Measurements from ENCODE around the gene OR4C46. TPM values are rescaled to one million over a fixed set of nuclear protein-coding genes. Genes with fewer than 3 reads are reported as not detected.
"Not testable (repeated sequence)": the region's sequence is repeated elsewhere in the genome, so short reads cannot be mapped to it uniquely, and the experiment has no call there.

The OR4C46 gene
- total and polyA plus RNA-seq, 2 experiments from 2014 or later, result not detected

GRCh38 chr11:54645606-54646005, 41.8 kb upstream of the OR4C46 start:
- not testable (repeated sequence) for H3K36me3 ChIP-seq (ENCODE audit: insufficient read depth); H3K9me2 ChIP-seq (ENCODE audit: insufficient read depth); H3K4me1 Mint-ChIP-seq; DNase-seq (ENCODE audit: low spot score); H3K4me3 ChIP-seq; H3K4me2 ChIP-seq; H3K27ac ChIP-seq (ENCODE audit: low read depth); H3K27ac Mint-ChIP-seq; H3K4me3 Mint-ChIP-seq; H3K79me2 ChIP-seq (replicated peaks; ENCODE audit: insufficient read depth); H3K27me3 ChIP-seq (ENCODE audit: insufficient read depth); H2AFZ ChIP-seq; H3K27me3 Mint-ChIP-seq (ENCODE audit: insufficient read depth, low read depth, poor library complexity); ATAC-seq; H4K20me1 ChIP-seq (replicated peaks; ENCODE audit: insufficient read depth); H3F3A ChIP-seq (replicated peaks; ENCODE audit: low read depth); H3K4me1 ChIP-seq (ENCODE audit: insufficient read depth)
- Mint-ChIP-seq H3K9me3 (peaks cover 83% of the 10 kb centered on the region), H3K36me3 (ENCODE audit: low read depth) (peaks cover 28% of the 10 kb centered on the region)

GRCh38 chr11:54561439-54561838, 42.4 kb downstream of the OR4C46 start:
- not testable (repeated sequence) for H3K4me1 ChIP-seq (ENCODE audit: insufficient read depth); H3F3A ChIP-seq (replicated peaks; ENCODE audit: low read depth); H3K4me3 Mint-ChIP-seq; H3K27me3 Mint-ChIP-seq (ENCODE audit: insufficient read depth, low read depth, poor library complexity); H3K4me2 ChIP-seq; H3K36me3 ChIP-seq (ENCODE audit: insufficient read depth); H3K9me2 ChIP-seq (ENCODE audit: insufficient read depth); H3K4me1 Mint-ChIP-seq; H3K27ac Mint-ChIP-seq; DNase-seq (ENCODE audit: low spot score); H3K27me3 ChIP-seq (ENCODE audit: insufficient read depth); H2AFZ ChIP-seq; ATAC-seq; H4K20me1 ChIP-seq (replicated peaks; ENCODE audit: insufficient read depth); H3K79me2 ChIP-seq (replicated peaks; ENCODE audit: insufficient read depth); H3K4me3 ChIP-seq; H3K27ac ChIP-seq (ENCODE audit: low read depth)
- Mint-ChIP-seq H3K9me3 (peaks cover 100% of the 10 kb centered on the region), H3K36me3 (ENCODE audit: low read depth) (peaks cover 39% of the 10 kb centered on the region)

GRCh38 chr11:54558919-54559318, 44.9 kb downstream of the OR4C46 start:
- no peak overlapping the region for H3K4me3 ChIP-seq
- H3K36me3 Mint-ChIP-seq (ENCODE audit: low read depth), result peaks cover 21% of the 10 kb centered on the region
- no peak overlapping the region for H3K27ac ChIP-seq (ENCODE audit: low read depth)
- H3K4me1 Mint-ChIP-seq, result no peaks in the 10 kb centered on the region
- no peak overlapping the region for H2AFZ ChIP-seq
- no peaks in the 10 kb centered on the region for H4K20me1 ChIP-seq (replicated peaks; ENCODE audit: insufficient read depth)
- no peaks in the 10 kb centered on the region for H3K4me1 ChIP-seq (ENCODE audit: insufficient read depth)
- H3F3A ChIP-seq (replicated peaks; ENCODE audit: low read depth), result no peaks in the 10 kb centered on the region
- H3K27me3 ChIP-seq (ENCODE audit: insufficient read depth), result no peaks in the 10 kb centered on the region
- H3K27me3 Mint-ChIP-seq (ENCODE audit: insufficient read depth, low read depth, poor library complexity), result peaks cover 2% of the 10 kb centered on the region
- H3K36me3 ChIP-seq (ENCODE audit: insufficient read depth), result no peaks in the 10 kb centered on the region
- no peak overlapping the region for H3K4me2 ChIP-seq
- DNase-seq (ENCODE audit: low spot score), result peak; percentile 1
- H3K79me2 ChIP-seq (replicated peaks; ENCODE audit: insufficient read depth), result no peaks in the 10 kb centered on the region
- H3K9me3 Mint-ChIP-seq, result peaks cover 90% of the 10 kb centered on the region
- ATAC-seq, result no peak
- no peaks in the 10 kb centered on the region for H3K9me2 ChIP-seq (ENCODE audit: insufficient read depth)
- no peak overlapping the region for H3K27ac Mint-ChIP-seq
- no peak overlapping the region for H3K4me3 Mint-ChIP-seq
- no peak for TF ChIP-seq STAT1 (IDR thresholded peaks at IDR 0.05; ENCODE audit: unreplicated experiment)
- no peak for TF ChIP-seq JUNB (IDR thresholded peaks at IDR 0.05; ENCODE audit: unreplicated experiment)
- no peak for TF ChIP-seq ETS1 (IDR thresholded peaks at IDR 0.05)
- TF ChIP-seq REST (IDR thresholded peaks at IDR 0.05; ENCODE audit: unreplicated experiment), result no peak
- no peak for TF ChIP-seq ZNF462 (CRISPR knock-in tag; IDR thresholded peaks at IDR 0.05)
- TF ChIP-seq NANOG (IDR thresholded peaks at IDR 0.05; ENCODE audit: borderline replicate concordance), result no peak
- TF ChIP-seq CREB1 (CRISPR knock-in tag; IDR thresholded peaks at IDR 0.05; ENCODE audit: low read depth), result no peak

Measured in GM23338 (cell line).